Measurements from ENCODE around the gene DCP1B.

Gene DCP1B

DNA sequence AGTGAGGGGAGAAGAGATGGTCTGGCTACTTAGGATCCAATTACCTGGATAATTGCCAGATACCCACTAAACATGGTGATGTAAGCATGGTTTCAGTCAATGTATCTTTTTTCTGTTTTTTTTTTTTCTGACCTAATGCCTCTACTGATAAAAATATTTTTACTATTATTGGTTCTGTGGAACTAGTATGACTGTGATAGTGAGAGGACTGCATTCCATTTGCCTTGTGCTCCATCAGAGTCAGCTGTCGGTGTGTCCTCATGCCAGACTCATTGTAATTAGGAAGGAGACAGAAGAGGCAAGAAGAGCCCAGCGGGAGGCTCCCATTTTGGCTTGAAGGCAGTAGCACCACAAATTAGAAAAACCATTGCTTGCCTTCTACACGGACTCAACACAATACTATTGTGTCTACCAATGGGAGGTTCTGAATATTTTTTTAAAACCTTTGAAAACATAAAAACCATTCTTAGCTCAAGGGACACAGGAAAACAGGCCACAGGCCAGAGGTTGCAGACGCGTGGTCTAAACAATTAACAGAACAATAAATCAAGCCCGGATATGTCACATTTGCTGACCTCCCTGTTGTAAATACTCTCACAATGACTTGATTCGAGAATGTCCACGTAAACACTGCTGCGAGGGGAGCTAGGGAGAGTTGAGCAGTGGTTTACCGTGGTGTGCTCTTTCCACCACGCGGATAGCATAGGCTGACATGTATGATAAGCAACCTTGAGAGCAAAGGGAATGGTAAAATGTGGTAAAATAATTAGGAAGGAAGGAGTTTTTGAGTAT, 13.5 kb upstream of the DCP1B start:
- DNase-seq (ENCODE audit: low spot score): no peak

DNA sequence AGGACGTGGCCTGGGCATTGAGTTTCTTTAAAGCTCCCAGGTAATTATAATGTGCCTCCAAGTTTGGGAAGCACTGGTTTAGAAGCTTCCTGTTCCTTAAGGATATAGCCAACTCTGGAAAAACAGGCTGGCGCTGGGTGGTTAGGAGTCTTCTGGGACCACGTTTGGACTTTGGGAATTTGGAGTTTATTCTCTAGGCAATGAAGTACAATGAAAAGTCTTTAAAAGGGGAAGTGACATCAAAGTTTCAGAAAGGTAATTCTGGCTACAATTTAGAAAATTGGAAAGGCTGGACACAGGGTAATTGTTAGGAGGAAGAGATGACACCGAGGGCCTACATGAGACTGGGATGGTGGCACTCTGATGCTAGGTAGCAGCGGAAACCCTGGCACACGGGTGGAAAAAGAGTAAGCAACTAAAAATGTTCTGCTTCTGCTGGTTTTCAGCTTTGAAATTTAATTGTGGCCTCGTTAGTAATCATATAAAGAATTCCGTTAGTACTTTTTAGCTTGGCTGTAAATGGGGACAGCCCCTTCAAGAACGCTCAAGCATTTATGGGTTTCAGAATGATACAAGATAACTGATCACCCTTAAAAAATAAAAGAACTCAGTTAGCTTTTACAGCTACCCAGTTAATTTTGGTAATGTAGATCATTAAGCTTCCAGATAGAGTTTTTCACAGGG, 12.7 kb upstream of the DCP1B start:
- no peak for DNase-seq (ENCODE audit: low spot score)

DNA sequence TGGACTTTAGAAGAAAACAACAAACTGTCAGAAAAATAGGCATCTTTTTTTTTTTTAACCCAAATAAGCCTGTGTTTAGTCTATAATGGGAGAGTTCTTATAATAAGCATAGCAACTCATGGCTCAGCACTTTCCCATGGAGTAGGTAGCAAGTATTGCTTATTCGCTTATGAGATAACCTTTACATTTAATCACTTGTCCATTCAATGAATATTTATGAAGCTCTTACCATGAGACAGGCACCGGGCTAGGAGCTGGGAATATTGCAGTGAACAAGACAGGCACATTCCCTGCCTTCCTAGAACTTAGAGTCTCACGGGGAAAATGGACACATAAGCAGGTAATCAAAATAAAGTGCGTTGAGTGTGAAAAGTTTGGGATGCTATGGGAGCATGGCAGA, 10.0 kb upstream of the DCP1B start:
- DNase-seq (ENCODE audit: low spot score): no peak

DNA sequence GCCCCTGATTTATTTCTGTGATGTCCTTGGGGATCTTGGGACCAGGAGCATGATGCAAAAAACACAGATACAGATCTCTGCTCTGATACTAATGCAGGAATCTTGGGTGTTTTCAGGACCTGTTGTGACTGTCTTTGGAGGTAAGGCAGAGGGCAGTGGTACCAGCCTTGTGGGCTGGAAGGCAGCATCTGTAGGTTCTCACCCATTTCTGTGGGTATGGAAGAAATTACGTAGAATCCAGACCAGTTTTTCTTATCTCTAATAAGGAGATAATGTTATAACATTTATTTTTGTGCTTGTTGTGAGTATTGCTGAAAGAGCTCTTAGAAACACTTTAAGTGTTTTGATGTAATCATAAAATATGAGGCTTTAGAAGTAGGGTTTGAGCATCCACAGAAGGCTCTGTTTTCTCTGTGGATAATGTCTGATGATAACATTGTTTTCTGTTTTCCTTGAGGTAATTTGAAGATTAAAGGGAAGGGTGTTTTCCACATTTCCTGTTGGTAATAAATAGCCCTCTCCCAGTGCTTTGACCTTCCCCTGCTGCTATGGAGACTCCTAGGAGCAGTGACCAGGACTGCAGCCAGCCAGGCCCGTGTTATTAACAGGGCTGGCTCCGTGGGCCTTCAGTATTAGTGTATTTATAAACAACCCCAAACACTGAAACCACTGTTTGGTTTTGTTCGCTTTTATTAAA, 9.4 kb upstream of the DCP1B start:
- DNase-seq (ENCODE audit: low spot score): no peak

DNA sequence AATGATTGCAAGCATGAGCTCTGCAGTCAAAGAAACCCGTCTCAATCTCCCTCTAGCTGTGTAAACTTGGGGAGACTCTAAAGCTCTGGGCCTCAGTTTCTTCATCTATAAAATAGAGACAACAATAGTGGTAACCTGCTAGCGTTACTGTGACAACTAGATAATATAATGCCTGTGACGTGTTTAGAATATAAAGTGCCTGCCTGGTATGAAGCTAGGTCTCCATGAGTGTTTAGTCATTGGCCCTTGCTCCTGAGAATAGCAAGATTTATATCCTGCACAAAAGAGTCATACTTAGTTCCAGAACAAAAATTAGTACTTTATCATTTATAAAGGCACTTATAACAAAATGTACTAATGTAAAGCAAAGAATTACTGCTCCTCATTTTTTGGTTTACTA, 8.8 kb upstream of the DCP1B start:
- DNase-seq (ENCODE audit: low spot score): no peak

DNA sequence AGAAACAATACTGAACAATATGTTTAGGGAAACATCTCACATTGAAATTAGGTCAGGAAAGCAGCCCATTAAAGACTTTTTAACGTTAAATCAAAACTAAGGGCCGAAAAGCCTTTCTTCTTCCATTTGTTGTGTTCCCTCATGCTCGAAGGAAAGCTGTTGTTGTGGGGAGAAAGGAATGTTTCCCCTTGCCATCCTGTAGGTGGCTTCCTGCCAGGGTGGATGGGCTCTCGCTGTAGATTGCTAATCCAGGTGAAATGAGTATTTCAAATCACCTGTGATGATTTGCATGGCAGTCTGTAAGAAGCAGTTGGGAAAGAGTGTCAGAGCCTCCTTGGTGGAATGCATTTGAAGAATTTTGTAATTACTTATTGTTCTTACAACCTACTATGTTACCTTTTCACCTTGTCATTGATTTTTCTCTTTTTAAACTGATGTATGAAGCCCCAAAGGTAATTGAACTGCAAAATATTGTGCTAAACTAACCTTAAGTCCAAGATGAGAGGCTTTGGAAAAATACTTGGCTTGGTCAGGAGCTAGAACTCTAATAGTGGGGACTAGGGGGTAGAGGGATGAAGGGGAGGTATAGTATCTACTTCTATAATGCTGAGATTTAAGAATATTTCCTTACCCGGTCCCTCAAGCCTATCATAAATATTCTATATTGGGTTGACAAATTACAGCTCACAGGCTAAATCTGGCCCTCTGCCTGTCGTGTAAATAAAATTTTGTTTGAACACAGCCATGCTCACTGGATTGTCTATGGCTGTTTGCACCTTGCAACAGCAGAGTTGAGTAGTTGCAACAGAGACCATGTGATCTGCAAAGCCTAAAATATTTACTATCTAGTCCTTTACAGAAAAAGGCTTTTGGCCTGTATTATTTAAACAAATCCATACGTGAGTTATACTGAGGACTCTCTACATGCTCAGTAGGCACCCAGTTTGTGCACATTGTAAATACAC, 7.7 kb upstream of the DCP1B start:
- no peak for DNase-seq (ENCODE audit: low spot score)

DNA sequence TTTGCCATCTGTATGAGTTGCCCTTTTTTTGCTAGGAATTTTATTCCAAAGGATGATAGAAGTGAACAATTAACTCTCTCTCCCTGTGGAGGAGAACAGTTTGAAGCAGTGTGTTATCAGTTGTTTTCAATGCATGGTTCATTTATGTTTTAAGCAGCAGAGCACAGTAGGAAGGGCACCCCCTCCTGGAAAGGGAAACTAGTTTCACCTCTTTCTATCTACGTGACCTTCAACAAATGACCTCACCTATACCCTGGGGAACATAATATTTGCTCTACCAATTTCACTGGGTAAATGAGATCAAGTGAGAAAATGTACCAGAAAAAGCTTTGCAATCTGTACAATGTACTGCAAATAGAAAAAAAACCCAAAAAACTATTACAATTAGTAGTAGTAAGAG, 5.4 kb upstream of the DCP1B start:
- no peak for DNase-seq (ENCODE audit: low spot score)

DNA sequence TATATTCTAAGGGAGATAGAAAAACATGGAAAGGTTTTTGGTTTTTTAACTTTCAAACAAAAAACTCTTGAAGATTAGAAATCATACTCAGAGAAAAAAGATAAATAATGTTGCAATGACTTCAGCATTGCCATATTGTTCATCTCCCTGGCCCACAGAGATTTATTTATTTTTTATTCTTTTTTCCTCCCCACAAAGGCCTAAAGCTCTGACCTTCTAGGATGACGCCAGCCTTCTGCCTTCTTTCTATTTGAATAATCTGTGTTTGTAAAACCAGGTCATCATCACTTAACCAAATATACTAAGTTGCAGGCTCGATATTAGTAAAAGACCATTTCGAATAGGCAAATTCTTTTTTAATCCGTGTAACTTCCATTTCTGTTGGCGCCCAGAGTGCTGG, 4.4 kb upstream of the DCP1B start:
- DNase-seq (ENCODE audit: low spot score): no peak

DNA sequence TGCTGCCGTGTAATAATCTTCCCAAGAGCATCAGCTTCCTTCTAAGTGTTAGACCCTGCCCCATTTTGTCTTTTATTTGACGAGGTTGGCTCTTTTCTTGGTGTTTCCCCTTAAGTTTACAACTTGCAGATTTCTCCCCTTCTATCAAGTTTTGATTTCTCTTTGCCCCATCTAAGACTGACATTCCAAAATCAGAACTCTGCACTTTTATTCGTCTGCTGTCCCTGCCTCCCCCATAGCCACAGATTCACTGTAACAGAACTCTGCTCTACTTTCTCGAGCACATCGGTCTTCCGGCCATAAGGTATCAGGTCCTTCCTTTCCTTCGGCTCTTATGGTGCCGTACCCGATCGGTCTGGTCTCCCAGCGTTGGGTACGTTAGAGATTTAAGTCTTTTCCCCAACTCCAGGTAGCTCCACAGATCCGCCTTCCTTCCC, 563 bp downstream of the DCP1B start:
- DNase-seq (ENCODE audit: low spot score): no peak

DNA sequence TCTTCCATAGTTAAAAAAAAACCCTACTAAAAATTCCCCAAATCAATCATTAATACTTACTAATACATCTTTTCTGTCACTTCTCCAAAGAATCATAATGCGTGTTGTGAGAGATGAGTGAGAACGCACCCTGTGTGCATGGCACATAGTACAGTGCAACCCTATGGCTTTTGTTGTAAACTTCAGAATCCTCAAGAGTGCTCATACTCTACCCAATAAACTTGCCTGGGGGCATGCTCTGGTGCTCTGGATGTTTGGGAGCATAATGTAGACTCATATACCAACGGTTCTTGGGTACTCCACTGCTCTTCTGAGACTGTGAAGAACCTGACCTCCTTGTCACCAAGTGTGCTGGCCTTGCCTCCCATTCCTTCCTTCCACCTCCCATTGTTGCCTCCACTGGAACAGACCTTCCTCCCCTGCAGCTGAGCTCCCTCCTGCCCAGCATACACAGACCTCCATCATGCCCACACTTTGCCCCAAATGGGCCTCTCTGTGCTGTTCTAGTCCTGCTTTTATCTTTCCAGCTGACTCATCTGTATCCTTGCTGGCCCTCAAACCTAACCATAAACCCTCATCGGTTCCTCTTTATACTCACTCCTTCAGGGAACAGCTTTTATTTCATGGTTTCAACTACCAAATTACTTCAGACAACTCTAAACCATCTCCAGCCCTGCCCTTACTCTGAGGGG, 8.9 kb downstream of the DCP1B start:
- DNase-seq (ENCODE audit: low spot score): no peak

DNA sequence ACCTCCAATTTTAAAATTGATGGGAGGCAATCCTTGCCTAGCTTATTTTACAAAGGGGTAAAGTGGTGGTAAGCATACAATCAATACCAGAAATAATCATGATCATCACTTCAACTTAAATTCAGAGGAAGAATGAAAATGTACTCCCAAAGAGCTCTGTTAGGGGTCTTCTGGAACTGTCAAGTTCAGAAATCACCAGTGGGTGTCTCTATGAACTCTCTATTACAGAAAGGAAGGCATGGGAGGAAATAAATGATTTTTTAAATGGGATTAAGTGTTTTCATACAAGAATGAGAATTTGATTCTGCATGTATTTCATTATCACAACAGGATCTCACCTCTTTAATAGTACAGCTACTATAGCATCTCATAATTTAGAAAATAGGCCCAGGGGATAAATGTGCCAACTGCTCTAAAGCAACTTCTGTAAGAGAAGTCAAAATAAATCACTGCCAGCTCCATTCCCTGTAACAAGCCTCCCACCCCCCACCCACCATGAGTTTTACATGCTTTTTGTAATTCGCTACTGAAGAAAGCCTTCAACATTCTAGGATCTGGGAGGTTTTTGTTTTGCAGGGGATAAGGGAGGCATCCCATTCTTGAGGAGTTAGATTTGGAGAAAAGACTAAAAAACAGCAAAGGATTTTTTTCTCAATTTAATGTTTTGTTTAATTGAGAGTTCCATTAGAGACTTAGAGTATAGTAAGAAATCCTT, 9.7 kb downstream of the DCP1B start:
- DNase-seq (ENCODE audit: low spot score): peak; percentile 9

DNA sequence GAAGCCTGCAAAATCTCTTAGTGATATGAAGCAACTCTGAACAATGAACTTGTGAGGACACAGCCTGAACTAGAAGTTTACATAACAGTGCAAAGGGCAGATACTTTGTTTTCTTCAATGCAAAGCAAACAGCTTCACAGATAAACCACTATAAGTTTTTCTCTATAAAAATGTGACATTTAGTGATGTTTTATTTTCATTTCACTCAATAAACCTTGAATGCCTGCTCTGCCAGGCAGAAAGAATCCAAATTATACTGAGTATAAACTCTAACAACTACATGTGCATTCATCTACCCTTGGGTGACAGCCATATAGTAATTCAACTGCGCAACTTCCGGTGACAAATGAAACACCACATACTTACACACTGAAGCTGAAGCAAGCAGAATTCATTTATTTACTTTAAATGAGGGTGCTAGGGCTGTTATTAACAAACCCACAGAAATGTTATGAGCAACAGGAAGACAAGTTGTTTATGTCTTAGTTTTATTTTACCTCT, 10.3 kb downstream of the DCP1B start:
- no peak for DNase-seq (ENCODE audit: low spot score)

DNA sequence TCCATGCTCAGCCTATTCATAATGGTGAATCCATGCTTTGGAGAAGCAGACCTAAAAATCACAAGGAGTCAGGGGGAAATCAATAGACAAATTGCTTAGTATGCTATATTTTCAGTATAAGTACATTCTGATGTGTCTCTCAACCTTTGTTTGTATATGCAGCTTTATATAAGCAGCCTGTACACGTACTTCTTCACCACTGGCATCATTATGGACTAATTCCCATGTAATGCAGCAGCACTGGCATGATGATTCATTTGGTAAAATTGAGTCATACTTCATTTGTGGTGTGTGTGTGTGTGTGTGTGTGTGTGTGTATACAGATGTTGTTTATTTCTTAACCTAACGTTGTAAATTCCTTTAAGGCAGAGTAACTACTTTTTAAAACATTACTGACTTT, 10.9 kb downstream of the DCP1B start:
- DNase-seq (ENCODE audit: low spot score): no peak

DNA sequence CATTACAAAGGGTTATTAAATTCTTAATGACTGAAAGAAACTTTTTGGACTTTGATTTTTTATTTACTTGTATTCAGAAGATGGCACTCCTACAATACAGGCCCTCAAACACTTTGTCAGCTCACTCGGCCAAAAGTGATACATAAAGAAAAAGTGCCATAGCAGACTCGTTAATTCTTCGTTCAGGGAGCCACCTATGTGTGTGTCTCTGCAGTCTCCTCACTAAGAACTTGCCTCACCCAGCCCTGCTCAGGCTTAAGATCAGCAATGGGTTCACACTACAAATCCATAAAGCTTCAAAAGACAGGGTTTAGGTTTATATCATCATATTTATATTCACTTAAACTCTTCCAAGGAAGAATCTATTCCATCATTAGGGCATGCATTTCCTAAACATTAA, 11.5 kb downstream of the DCP1B start:
- no peak for DNase-seq (ENCODE audit: low spot score)

DNA sequence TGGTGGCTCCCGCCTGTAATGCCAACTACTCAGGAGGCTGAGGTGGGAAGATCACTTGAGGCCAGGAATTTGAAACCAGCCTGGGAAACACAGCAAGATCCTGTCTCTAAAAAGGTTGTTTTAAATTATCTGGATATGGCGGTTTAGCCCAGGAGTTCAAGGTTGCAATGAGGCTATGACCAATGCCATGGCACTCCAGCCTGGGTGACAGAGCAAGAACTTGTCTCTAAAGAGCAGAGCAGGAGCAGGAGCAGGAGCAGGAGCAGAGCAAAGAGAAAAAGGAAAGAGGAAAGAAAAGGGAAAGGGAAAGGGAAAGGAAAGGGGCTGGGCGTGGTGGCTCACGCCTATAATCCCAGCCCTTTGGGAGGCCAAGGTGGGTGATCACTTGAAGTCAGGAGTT, 15.1 kb downstream of the DCP1B start:
- DNase-seq (ENCODE audit: low spot score): no peak

DNA sequence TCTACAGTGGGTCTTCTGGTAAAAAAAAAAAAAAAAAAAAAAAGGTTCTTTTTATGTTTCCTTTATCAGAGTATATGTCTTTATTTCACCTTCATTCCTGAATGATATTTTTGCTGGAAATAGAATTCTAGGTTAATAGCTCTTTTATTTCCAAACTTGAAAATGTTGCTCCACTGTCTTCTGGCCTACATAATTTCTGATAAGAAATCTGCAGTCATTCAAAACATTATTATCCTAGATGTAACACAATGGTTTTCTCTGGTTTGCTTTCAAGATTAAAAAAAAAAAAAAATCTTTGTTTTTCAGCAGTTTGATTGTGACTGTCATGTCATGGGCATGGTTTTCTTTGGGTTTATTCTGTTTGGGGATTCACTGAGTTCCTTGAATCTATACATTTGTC, 19.5 kb downstream of the DCP1B start:
- no peak for DNase-seq (ENCODE audit: low spot score)

DNA sequence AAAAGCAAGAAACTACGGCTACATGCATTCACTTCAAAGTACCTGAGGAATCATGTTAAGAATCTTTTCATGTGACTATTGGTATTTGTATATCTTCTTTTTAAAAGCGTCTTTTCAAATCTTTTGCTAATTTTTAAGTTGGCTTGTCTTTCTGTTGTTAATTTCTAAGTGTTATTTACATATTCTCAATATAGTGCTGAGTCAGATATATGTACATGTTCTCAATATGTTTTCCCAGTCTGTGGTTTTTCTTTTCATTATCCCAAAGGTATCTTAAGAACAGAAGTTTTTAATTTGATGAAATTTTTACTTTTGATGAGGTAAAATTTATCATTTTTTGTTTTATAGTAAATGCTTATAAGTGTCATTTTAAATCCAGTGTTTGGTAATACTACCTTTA, 24.0 kb downstream of the DCP1B start:
- no peak for DNase-seq (ENCODE audit: low spot score)

DNA sequence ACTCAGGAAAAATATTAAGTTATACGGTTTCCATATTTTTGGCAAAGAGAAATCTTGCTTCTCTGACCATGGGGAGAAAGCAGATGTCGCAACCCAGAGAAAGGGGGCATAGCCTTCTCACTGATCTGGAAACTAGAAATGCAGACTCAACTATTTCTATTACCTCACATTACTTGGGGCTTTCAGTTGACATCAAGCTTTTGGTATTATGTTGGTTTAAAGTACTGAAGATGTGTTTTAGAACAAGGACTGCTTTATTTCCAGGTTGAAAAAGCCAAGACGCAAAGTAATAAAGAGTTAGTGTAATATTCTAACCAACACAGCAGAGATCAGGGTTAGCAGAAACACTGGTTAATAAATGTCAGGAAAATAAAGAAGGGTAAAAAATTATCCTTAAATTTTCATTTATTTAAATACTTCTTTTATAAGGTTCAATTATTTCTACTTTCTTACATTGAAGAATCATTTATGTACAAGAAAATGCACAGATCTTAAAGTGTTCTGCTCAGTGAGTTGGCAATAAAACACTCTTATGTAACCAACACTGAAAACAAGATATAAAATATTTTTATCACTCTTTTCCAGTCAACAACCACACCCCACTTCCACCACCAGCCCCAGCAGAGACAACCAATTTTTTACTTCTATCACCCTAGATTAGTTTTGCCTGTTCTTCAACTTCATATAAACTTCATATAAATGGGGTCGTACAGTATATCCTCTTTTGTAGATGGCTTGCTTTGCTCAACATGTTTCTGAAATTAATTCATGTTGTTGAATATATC, 26.0 kb downstream of the DCP1B start:
- DNase-seq (ENCODE audit: low spot score): no peak

DNA sequence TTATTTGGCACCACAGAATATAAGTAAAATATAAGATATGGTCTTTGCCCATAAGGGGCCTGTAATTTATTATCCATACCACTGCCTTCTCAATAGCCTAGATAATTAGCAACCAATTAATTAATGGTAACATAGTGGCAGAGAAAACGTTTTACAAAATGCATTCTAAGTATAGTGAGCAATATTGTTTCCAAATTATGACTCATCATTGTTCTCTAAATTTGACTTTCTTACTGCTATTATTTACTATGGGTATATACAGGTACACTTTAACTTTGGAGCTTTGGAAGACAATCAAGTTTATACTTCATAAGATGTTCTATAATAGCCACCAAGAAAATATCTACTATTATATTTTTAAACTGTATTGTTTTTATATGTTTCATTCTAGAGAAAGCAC, 26.7 kb downstream of the DCP1B start:
- DNase-seq (ENCODE audit: low spot score): no peak

DNA sequence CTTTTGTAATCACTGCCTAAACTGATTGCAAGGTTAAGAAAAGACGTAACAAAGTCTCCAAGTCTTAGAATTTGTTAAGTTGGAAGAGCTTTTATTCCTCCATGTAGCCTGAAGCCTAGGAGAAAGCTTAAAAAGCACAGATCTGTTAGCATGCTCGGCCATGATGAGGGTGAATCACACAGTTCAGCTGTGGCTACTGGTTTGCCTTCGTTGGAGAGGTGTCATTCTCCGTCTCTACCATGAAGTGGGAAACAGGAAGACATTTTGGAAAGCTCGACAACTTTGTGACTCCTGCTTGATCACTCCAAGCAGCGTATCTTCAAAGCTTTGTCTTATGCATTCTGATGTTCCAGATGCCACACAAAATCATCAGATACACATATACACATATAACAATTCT, 27.1 kb downstream of the DCP1B start:
- no peak for DNase-seq (ENCODE audit: low spot score)
